Fibroblast of peridontal ligament (primary cell): Measurements from ENCODE around the gene SPATA6.

Source experiments
- DNase-seq: peaks from one replicate; pipeline ENCODE4 v3.0.0-alpha.2; 2010; ENCODE audit errors: extremely low read depth

Gene SPATA6

DNA sequence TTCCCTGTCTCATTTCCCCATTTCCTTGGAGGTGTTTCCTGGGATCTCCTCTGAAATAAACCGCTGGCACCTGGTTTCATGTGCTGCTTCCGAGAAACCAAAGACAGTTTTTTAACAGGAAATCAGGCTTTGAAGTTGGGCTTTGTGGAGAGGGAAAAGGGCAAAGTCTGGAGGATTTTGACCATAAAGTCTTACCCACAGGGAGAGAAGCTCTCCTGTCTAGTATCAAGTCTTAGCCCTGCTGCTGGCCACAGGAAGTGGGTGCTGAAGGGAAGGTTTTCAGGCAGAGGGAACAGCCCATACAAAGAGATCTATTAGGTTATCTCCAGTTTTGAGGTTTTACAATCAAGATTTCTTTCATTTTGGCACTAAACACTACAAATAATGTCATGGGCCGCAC is 220.2 kb downstream of the SPATA6 start:
- no peak for DNase-seq

DNA sequence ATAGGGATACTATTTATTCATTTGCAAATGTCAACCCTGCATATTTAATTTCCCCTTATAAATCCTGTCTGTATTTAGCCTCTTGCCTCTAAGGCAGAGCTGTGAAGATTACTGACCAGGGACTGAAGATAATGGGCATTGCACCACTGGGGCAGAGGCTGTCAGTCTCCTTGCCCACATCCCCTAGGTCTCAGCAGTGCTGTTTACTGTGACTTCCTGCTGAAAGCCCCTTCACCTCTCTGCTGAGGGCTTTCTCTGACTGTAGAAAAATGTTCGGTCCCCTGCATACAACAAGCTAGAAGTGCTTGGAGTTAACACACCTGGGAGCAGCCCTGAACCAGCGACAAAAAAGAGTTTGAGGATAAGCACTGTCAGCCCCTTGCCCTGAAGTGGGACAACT is 220.7 kb downstream of the SPATA6 start:
- DNase-seq = no peak

DNA sequence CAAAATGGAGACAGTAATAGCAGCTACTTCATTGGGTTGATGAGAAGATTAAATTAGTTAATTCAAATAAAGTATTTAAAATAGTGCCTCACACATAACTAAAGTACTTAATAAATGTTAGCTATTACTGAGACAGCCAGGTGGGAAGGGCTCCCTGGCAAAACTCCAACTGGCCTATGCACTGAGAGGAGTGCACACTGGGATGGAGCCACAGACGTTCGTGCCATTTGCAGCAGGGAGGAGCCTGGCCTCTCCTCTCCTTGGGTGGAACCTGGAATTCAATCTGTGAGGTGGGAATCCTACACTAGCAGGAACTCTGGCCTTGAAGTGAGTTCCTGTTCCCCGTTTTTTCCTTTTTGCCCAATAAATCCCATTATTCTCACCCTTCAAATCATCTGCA is 221.4 kb downstream of the SPATA6 start:
- no peak for DNase-seq

DNA sequence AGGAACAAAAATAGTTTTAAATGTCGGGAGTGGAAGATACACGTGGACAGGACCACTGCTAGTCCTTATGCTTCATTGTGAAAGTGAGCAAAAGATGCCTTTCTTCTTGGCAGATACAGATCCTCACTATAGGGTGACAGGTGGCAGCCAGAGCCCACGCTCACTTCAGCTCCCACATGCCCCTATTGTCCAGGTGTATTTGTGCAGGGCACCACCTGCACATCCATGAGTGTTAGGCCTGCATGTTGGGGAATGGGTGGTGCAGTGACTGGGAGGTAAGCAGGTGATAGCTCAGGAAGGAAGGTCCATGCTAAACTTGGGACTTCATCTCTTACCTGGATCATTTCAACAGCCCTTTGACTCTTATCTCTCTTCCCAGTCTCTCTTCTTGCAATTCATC is 222.1 kb downstream of the SPATA6 start:
- no peak for DNase-seq

DNA sequence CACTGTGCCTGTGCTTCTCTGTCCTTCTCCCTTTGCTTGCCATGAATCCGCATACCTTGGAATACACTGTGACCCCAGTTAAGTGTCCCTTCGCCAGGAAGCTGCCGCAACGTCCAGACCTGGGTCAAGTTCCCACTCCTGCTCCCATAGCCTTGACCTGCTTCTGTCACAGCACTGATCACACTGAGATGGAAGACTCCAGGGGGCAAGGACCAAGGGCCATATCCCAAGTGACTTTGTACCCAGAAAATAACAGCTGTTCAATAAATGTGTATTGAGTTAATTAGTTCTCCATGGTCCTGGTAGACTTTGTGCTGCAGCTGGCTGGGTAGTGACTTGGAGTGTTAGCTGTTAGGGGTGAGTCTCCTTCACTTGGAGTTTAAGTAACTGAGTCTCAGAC is 223.6 kb downstream of the SPATA6 start:
- DNase-seq = no peak

DNA sequence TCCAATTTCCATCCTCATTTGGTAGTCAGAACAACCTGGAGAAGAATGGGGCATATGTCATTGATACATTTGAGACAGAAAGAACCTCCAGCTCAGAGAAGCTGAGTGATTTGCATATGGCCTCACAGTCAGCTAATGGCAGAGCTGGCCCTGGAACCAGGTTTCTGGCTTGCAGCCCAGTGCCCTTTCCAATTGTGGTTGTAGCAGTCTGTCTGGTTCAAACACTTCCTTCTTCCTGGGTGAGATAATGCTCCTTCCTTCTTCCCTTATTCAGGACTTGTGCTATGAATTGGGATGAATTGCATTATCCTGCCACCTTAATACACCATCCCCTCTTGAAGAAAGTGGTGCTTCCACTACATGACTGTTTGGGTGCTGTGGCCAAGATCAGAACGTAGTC is 225.3 kb downstream of the SPATA6 start:
- DNase-seq = no peak
